ENCODE measurements around the gene BTBD9. TPM values are rescaled to one million over a fixed set of nuclear protein-coding genes. Genes with fewer than 3 reads are reported as not detected.

BTBD9 gene
- total and polyA plus RNA-seq, 2 of the 13 experiments (the other 11 are each of a cell fraction or from before 2014, with no cell fraction given), result 1.2 to 3.0 TPM

DNA sequence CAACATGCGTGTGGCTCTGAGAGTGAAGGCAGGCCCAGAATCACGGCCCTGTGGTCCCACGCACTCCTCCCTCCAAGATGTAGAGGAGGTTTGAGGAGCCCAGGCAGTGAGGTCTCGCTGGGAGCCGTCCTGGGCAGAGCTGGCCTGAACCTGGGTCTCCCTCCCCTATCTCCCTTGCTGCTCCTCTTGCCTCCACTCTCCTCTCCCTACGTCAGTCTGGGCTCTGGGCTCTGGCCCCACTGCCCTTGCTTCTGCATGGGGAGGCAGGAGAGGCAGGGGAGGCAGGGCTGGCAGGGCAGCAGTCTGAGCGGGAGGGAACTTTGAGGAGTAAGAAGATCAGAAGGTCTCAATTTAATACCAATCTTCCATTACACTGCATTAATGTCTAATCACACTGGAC is 445.1 kb downstream of the BTBD9 start:
- no TSS peak for BruUV-seq (replicated peaks)
- no peak; the same call in 1 of the 3 replicates for ATAC-seq
- H3K4me2 ChIP-seq (ENCODE audit: low read depth, low read length), result no peak overlapping the region
- in situ Hi-C loops (cut with HindIII; ENCODE audit: extremely low pct_ligation_motif_present, low pct_unique_long_range_greater_than_20kb) (no loop called here), intact Hi-C loops (cut with micrococcal nuclease; ENCODE audit: unreplicated experiment) (no loop called here)
- H3K27me3 ChIP-seq (ENCODE audit: control insufficient read depth in 1 of 2, insufficient read depth in 2 of 2, low read length in 2 of 2), result no peaks in the 10 kb centered on the region
- no peak overlapping the region for H2AFZ ChIP-seq (ENCODE audit: low read length)
- no peaks in the 10 kb centered on the region for H3K36me3 ChIP-seq (replicated peaks in 1 of 2; ENCODE audit: control insufficient read depth in 1 of 2, insufficient read depth in 2 of 2, low read length in 2 of 2)
- no peaks in the 10 kb centered on the region for H3K79me2 ChIP-seq (ENCODE audit: insufficient read depth, low read length)
- TF ChIP-seq MIER3 (CRISPR knock-in tag; IDR thresholded peaks at IDR 0.05; ENCODE audit: borderline replicate concordance) (no peak), ZNF253 (CRISPR knock-in tag; IDR thresholded peaks at IDR 0.05; ENCODE audit: borderline replicate concordance) (no peak), MIER2 (CRISPR knock-in tag; IDR thresholded peaks at IDR 0.05) (no peak), ZNF761 (CRISPR knock-in tag; conservative IDR thresholded peaks at IDR 0.05) (no peak), MYNN (CRISPR knock-in tag; IDR thresholded peaks at IDR 0.05; ENCODE audit: low read depth) (no peak)
- TF ChIP-seq, protein P1, sequence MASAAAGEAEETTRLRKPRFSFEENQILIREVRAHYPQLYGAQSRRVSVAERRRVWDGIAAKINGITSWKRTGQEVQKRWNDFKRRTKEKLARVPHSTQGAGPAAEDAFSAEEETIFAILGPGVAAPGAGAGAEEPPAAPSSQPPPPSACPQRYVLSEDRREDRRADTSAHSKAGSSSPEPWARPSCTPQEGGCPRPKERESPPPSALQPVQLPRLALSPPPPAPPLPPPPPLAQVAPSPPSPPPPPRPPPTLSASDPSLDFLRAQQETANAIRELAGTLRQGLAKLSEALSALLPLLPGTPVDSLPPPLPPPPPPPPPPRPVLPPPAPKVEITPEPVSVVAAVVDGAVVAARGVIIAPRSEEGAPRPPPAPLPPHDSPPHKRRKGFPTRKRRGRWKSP (CRISPR knock-in tag; IDR thresholded peaks at IDR 0.05), result no peak
- no peak overlapping the region for H3K4me3 ChIP-seq (replicated peaks in 1 of 3; ENCODE audit: insufficient read depth in 1 of 3, low read depth in 2 of 3, low read length in 3 of 3)
- 81% methylated on average over 5 of the region's 7 CpGs for WGBS (ENCODE audit: low lambda C conversion rate)
- no peak overlapping the region for H3K27ac ChIP-seq (ENCODE audit: extremely low read length, insufficient read depth, low read length)
- DNase-seq (ENCODE audit: low spot score), result no peak
- POLR2A ChIA-PET, result no interaction called here
- H4K20me1 ChIP-seq (ENCODE audit: insufficient read depth, low read length), result no peaks in the 10 kb centered on the region
- H3K4me1 ChIP-seq (ENCODE audit: insufficient read depth, low read length), result no peaks in the 10 kb centered on the region
- no peak for FAIRE-seq
- H3K9ac ChIP-seq (ENCODE audit: insufficient read depth, low read depth, low read length), result no peak overlapping the region
- CTCF ChIA-PET (ENCODE audit: low intra/inter-chr PET ratio, low total read pairs), result no interaction called here
- no peaks in the 10 kb centered on the region for H3K9me3 ChIP-seq (ENCODE audit: low read length)

DNA sequence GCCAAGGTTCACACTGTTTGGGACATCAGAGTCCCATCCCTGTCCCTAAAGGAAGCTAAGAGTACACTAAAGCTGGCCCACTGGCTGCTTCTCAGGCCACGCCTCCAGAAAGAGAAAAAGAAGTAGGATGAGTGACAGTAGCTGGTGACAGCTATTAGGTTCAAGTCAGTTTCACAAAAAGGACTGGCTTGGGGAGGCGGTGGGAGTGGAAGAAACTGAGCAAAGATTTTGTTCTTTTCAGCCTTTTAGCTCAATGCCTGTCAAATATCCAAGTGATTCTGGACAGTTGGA is 445.5 kb downstream of the BTBD9 start:
- no peak overlapping the region for H3K27ac ChIP-seq (ENCODE audit: extremely low read length, insufficient read depth, low read length)
- no peak overlapping the region for H2AFZ ChIP-seq (ENCODE audit: low read length)
- H3K4me2 ChIP-seq (ENCODE audit: low read depth, low read length), result no peak overlapping the region
- WGBS (ENCODE audit: low lambda C conversion rate), result 52% methylated on average over 2 of the region's 2 CpGs
- no peaks in the 10 kb centered on the region for H3K27me3 ChIP-seq (ENCODE audit: control insufficient read depth in 1 of 2, insufficient read depth in 2 of 2, low read length in 2 of 2)
- H3K36me3 ChIP-seq (replicated peaks in 1 of 2; ENCODE audit: control insufficient read depth in 1 of 2, insufficient read depth in 2 of 2, low read length in 2 of 2), result no peaks in the 10 kb centered on the region
- intact Hi-C loops (cut with micrococcal nuclease; ENCODE audit: unreplicated experiment) (no loop called here), in situ Hi-C loops (cut with HindIII; ENCODE audit: extremely low pct_ligation_motif_present, low pct_unique_long_range_greater_than_20kb) (no loop called here)
- H3K79me2 ChIP-seq (ENCODE audit: insufficient read depth, low read length), result no peaks in the 10 kb centered on the region
- H4K20me1 ChIP-seq (ENCODE audit: insufficient read depth, low read length), result no peaks in the 10 kb centered on the region
- ATAC-seq (no peak), DNase-seq (ENCODE audit: low spot score) (no peak), FAIRE-seq (no peak)
- no peak overlapping the region for H3K9ac ChIP-seq (ENCODE audit: insufficient read depth, low read depth, low read length)
- POLR2A ChIA-PET, result no interaction called here
- CTCF ChIA-PET (ENCODE audit: low intra/inter-chr PET ratio, low total read pairs), result no interaction called here
- no peaks in the 10 kb centered on the region for H3K9me3 ChIP-seq (ENCODE audit: low read length)
- no peak overlapping the region for H3K4me3 ChIP-seq (replicated peaks in 1 of 3; ENCODE audit: insufficient read depth in 1 of 3, low read depth in 2 of 3, low read length in 3 of 3)
- BruUV-seq (replicated peaks), result no TSS peak
- H3K4me1 ChIP-seq (ENCODE audit: insufficient read depth, low read length), result no peaks in the 10 kb centered on the region
- TF ChIP-seq RELA (CRISPR knock-in tag; IDR thresholded peaks at IDR 0.05) (no peak), HHEX (CRISPR knock-in tag; IDR thresholded peaks at IDR 0.05) (no peak), HOXD1 (CRISPR knock-in tag; IDR thresholded peaks at IDR 0.05) (no peak), ZNF205 (CRISPR knock-in tag; IDR thresholded peaks at IDR 0.05) (no peak), MATR3 (CRISPR knock-in tag; IDR thresholded peaks at IDR 0.05) (no peak), IRF2 (CRISPR knock-in tag; IDR thresholded peaks at IDR 0.05) (no peak)
- TF ChIP-seq, protein P2, sequence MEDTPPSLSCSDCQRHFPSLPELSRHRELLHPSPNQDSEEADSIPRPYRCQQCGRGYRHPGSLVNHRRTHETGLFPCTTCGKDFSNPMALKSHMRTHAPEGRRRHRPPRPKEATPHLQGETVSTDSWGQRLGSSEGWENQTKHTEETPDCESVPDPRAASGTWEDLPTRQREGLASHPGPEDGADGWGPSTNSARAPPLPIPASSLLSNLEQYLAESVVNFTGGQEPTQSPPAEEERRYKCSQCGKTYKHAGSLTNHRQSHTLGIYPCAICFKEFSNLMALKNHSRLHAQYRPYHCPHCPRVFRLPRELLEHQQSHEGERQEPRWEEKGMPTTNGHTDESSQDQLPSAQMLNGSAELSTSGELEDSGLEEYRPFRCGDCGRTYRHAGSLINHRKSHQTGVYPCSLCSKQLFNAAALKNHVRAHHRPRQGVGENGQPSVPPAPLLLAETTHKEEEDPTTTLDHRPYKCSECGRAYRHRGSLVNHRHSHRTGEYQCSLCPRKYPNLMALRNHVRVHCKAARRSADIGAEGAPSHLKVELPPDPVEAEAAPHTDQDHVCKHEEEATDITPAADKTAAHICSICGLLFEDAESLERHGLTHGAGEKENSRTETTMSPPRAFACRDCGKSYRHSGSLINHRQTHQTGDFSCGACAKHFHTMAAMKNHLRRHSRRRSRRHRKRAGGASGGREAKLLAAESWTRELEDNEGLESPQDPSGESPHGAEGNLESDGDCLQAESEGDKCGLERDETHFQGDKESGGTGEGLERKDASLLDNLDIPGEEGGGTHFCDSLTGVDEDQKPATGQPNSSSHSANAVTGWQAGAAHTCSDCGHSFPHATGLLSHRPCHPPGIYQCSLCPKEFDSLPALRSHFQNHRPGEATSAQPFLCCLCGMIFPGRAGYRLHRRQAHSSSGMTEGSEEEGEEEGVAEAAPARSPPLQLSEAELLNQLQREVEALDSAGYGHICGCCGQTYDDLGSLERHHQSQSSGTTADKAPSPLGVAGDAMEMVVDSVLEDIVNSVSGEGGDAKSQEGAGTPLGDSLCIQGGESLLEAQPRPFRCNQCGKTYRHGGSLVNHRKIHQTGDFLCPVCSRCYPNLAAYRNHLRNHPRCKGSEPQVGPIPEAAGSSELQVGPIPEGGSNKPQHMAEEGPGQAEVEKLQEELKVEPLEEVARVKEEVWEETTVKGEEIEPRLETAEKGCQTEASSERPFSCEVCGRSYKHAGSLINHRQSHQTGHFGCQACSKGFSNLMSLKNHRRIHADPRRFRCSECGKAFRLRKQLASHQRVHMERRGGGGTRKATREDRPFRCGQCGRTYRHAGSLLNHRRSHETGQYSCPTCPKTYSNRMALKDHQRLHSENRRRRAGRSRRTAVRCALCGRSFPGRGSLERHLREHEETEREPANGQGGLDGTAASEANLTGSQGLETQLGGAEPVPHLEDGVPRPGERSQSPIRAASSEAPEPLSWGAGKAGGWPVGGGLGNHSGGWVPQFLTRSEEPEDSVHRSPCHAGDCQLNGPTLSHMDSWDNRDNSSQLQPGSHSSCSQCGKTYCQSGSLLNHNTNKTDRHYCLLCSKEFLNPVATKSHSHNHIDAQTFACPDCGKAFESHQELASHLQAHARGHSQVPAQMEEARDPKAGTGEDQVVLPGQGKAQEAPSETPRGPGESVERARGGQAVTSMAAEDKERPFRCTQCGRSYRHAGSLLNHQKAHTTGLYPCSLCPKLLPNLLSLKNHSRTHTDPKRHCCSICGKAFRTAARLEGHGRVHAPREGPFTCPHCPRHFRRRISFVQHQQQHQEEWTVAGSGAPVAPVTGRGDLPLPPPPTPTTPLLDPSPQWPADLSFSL (CRISPR knock-in tag; IDR thresholded peaks at IDR 0.05), result no peak
